IMR-90 (cell line): ENCODE data around the gene RAB40C. TPM values are rescaled to one million over a fixed set of nuclear protein-coding genes. Genes with fewer than 3 reads are reported as not detected.

Source experiments
- ATAC-seq: fragments of 200-7000 bp; cut with Tn5 transposase; 2 replicates; pipeline ENCODE4 v1.9.1; 2020; ENCODE audit warnings: low read depth, mild to moderate bottlenecking, moderate library complexity
- BruUV-seq: library from RNA; stranded (reverse); fragments of 400-500 nt; replicated peaks from 2 replicates; lab custom pipeline; 2021; lab: Mats Ljungman, UMichigan
- CTCF ChIA-PET: fragments of 300-600 bp; formaldehyde crosslinking; extraction: SDS; loops from one replicate; lab custom pipeline; 2021; ENCODE audit warnings: antibody characterized with exemption; lab: Yijun Ruan, JAX
- POLR2A ChIA-PET: fragments of 300-600 bp; sonication (Branson Sonifier 250); formaldehyde crosslinking; loops from one replicate; lab custom pipeline; 2022; ENCODE audit warnings: antibody characterized with exemption; ENCODE audit not compliant: unreplicated experiment; lab: Charles Lee
- DNase-seq: peaks from one replicate; pipeline ENCODE4 v3.0.0; 2013
- H2AFZ ChIP-seq: replicated peaks from 2 replicates; pipeline ENCODE3; 2013; ENCODE audit warnings: low read length, mild to moderate bottlenecking; ENCODE audit not compliant: poor library complexity
- H2AK5ac ChIP-seq: 2 replicates; pipeline ENCODE4 v1.6.1; 2013; ENCODE audit warnings: low read depth, low read length, inconsistent platforms
- H2AK9ac ChIP-seq: replicated peaks from 2 replicates; pipeline ENCODE3; 2013; ENCODE audit warnings: mild to moderate bottlenecking, low read depth, low read length, moderate library complexity; ENCODE audit not compliant: poor library complexity
- H2BK120ac ChIP-seq: 2 replicates; pipeline ENCODE4 v1.6.1; 2013; ENCODE audit warnings: low read depth, low read length, inconsistent platforms
- H2BK15ac ChIP-seq: 3 replicates; pipeline ENCODE4 v1.6.1; 2013; ENCODE audit warnings: low read depth, low read length, inconsistent platforms
- H2BK20ac ChIP-seq: 2 replicates; pipeline ENCODE4 v1.6.1; 2013; ENCODE audit warnings: low read depth, mild to moderate bottlenecking, inconsistent platforms, low read length, moderate library complexity
- H2BK5ac ChIP-seq: 2 replicates; pipeline ENCODE4 v1.6.1; 2013; ENCODE audit warnings: mild to moderate bottlenecking, low read depth, low read length, inconsistent platforms; ENCODE audit not compliant: poor library complexity, severe bottlenecking
- H3K14ac ChIP-seq: replicated peaks from 2 replicates; pipeline ENCODE4 v1.6.1; 2013; ENCODE audit warnings: low read depth, low read length, inconsistent platforms
- H3K18ac ChIP-seq: 2 replicates; pipeline ENCODE4 v1.6.1; 2013; ENCODE audit warnings: low read depth, low read length, control low read depth
- H3K23ac ChIP-seq: 2 replicates; pipeline ENCODE4 v1.6.1; 2013; ENCODE audit warnings: low read depth, low read length, inconsistent platforms
- H3K27ac ChIP-seq: 2 replicates; pipeline ENCODE4 v1.5.1; 2013; ENCODE audit warnings: mild to moderate bottlenecking, control low read depth, low read length; ENCODE audit not compliant: insufficient read depth
- H3K27me3 ChIP-seq: 2 replicates; pipeline ENCODE4 v1.6.1; 2013; ENCODE audit warnings: low read length; ENCODE audit not compliant: control insufficient read depth, insufficient read depth
- H3K36me3 ChIP-seq: 2 replicates; pipeline ENCODE4 v1.6.1; 2013; ENCODE audit warnings: low read length, mixed read lengths; ENCODE audit not compliant: control insufficient read depth, insufficient read depth
- H3K4ac ChIP-seq: 2 replicates; pipeline ENCODE4 v1.6.1; 2013; ENCODE audit warnings: low read depth, low read length, inconsistent platforms
- H3K4me1 ChIP-seq: 2 replicates; pipeline ENCODE4 v1.6.1; 2013; ENCODE audit warnings: low read length, mixed read lengths; ENCODE audit not compliant: control insufficient read depth, insufficient read depth
- H3K4me2 ChIP-seq: 2 replicates; pipeline ENCODE4 v1.6.1; 2013; ENCODE audit warnings: low read depth, mild to moderate bottlenecking, control low read depth, low read length, moderate library complexity
- H3K4me3 ChIP-seq: 2 replicates; pipeline ENCODE4 v1.5.1; 2013; ENCODE audit warnings: low read depth, mild to moderate bottlenecking, control low read depth, low read length, moderate library complexity; ENCODE audit not compliant: insufficient read depth
- H3K56ac ChIP-seq: 2 replicates; pipeline ENCODE4 v1.6.1; 2013; ENCODE audit warnings: low read length, inconsistent platforms; ENCODE audit not compliant: insufficient read depth; ENCODE audit errors: extremely low read depth
- H3K79me1 ChIP-seq, 2 experiments: 2 replicates each; pipeline ENCODE4 v1.6.1; 2013; ENCODE audit warnings: low read length in 2 of 2, inconsistent platforms in 1 of 2, low read depth in 1 of 2
- H3K9ac ChIP-seq: 2 replicates; pipeline ENCODE4 v1.6.1; 2013; ENCODE audit warnings: low read depth, low read length, control low read depth
- H3K9me1 ChIP-seq: 2 replicates; pipeline ENCODE4 v1.6.1; 2013; ENCODE audit warnings: low read length, inconsistent platforms; ENCODE audit not compliant: insufficient read depth
- H3K9me3 ChIP-seq: 2 replicates; pipeline ENCODE4 v1.6.1; 2013; ENCODE audit warnings: low read length; ENCODE audit not compliant: control insufficient read depth, insufficient read depth
- H4K20me1 ChIP-seq: 2 replicates; pipeline ENCODE4 v1.6.1; 2013; ENCODE audit warnings: low read length, inconsistent platforms; ENCODE audit not compliant: insufficient read depth
- H4K5ac ChIP-seq: 2 replicates; pipeline ENCODE4 v1.6.1; 2013; ENCODE audit warnings: mild to moderate bottlenecking, low read depth, low read length, control low read depth
- H4K8ac ChIP-seq, 2 experiments: 2 replicates each; pipeline ENCODE4 v1.6.1; 2013; ENCODE audit warnings: low read depth in 2 of 2, low read length in 2 of 2, control low read depth in 1 of 2, inconsistent platforms in 1 of 2
- H4K91ac ChIP-seq: 2 replicates; pipeline ENCODE4 v1.6.1; 2013; ENCODE audit warnings: low read depth, low read length, inconsistent platforms; ENCODE audit not compliant: insufficient read depth
- BHLHE40 ChIP-seq: fragments of 150-350 bp; IDR thresholded peaks from 2 replicates; pipeline ENCODE4 v1.6.1; 2016; ENCODE audit warnings: mild to moderate bottlenecking, low read depth, low read length
- CEBPB ChIP-seq: IDR thresholded peaks from 2 replicates; pipeline ENCODE4 v1.6.1; 2012; ENCODE audit warnings: low read depth, low read length, improper control_type of control experiment
- CTCF ChIP-seq: conservative IDR thresholded peaks from 2 replicates; pipeline ENCODE4 v1.5.1; 2012; ENCODE audit warnings: mild to moderate bottlenecking, low read depth, low read length, improper control_type of control experiment
- ELK1 ChIP-seq: fragments of 150-350 bp; IDR thresholded peaks from 2 replicates; pipeline ENCODE4 v1.6.1; 2016; ENCODE audit warnings: low read depth, mild to moderate bottlenecking, low read length, moderate library complexity, borderline replicate concordance
- FOS ChIP-seq: fragments of 150-350 bp; IDR thresholded peaks from 2 replicates; pipeline ENCODE4 v1.6.1; 2016; ENCODE audit warnings: low read depth, low read length
- MAZ ChIP-seq: IDR thresholded peaks from 2 replicates; pipeline ENCODE4 v1.6.1; 2012; ENCODE audit warnings: low read depth, mild to moderate bottlenecking, low read length, improper control_type of control experiment, moderate library complexity, borderline replicate concordance
- RFX5 ChIP-seq: IDR thresholded peaks from 2 replicates; pipeline ENCODE4 v1.8.0; 2012; ENCODE audit warnings: low read depth, mild to moderate bottlenecking, low read length, moderate library complexity
- SMC3 ChIP-seq: fragments of 150-350 bp; IDR thresholded peaks from 2 replicates; pipeline ENCODE4 v1.6.1; 2016; ENCODE audit warnings: low read depth, mild to moderate bottlenecking, antibody characterized with exemption, low read length, moderate library complexity
- USF2 ChIP-seq: fragments of 150-350 bp; IDR thresholded peaks from 2 replicates; pipeline ENCODE4 v1.6.1; 2017; ENCODE audit warnings: mild to moderate bottlenecking, antibody characterized with exemption, low read length, low read depth
- WGBS, 2 experiments: methylation state at CpG; one replicate each; pipeline versions ENCODE4 v1.1.5 to v1.1.7; 2013; ENCODE audit warnings: missing lambda C conversion rate in 2 of 2; ENCODE audit not compliant: insufficient read length in 1 of 2; ENCODE audit errors: extremely low coverage in 2 of 2; 5-methylcytosine and 5-hydroxymethylcytosine counted together
- dilution Hi-C: fragments of 300-500 bp; cut with HindIII; formaldehyde crosslinking; loops from one replicate; pipeline ENCODE4 v1.14.3; 2018; ENCODE audit warnings: low sequenced_read_pairs; ENCODE audit not compliant: unreplicated experiment
- in situ Hi-C: fragments of 300-500 bp; cut with MboI; formaldehyde crosslinking; loops from 3 replicates; pipeline ENCODE4 v1.14.3; 2019; ENCODE audit warnings: low sequenced_read_pairs, inconsistent platforms, mixed read lengths
- intact Hi-C: fragments of 100-400 bp; cut with micrococcal nuclease; formaldehyde crosslinking; loops from 2 replicates; pipeline ENCODE4 v1.10.0; 2022
- polyA plus RNA-seq, 3 experiments: library from polyadenylated mRNA; depleted of rRNA; stranded (reverse); fragments of >200 nt; gene quantifications; 2 replicates each; pipeline ENCODE4 v1.2.3, GENCODE V29; 2012; ENCODE audit warnings: low replicate concordance in 1 of 3
- total RNA-seq: library from RNA; depleted of rRNA; stranded (reverse); fragments of >200 nt; gene quantifications from 2 replicates; pipeline ENCODE4 v1.2.3, GENCODE V29; 2012

RAB40C gene
- total and polyA plus RNA-seq, 2 of the 4 experiments (the other 2 are of a cell fraction): 6.8 to 13.7 TPM

- no peak overlapping the region for H3K4me2 ChIP-seq
- H2BK20ac ChIP-seq: no peak overlapping the region
- H3K56ac ChIP-seq: no peak overlapping the region
- H2AFZ ChIP-seq: no peak overlapping the region
- intact Hi-C loops (no loop called here), in situ Hi-C loops (no loop called here), dilution Hi-C loops (no loop called here)
- no peaks in the 10 kb centered on the region for H3K27me3 ChIP-seq
- WGBS, 2 experiments: 93% methylated on average over 32 of the region's 34 CpGs; no CpG with 5 or more reads in 1 of the 2 experiments
- ChIA-PET CTCF (no interaction called here), POLR2A (no interaction called here)
- H3K23ac ChIP-seq: no peak overlapping the region
- H3K79me1 ChIP-seq: peaks cover 19 to 85% of the 10 kb centered on the region in 2 experiments; a peak in 3 of 4 replicates
- H3K4me1 ChIP-seq: peaks cover 2% of the 10 kb centered on the region; the same call in 1 of the 2 replicates
- H2AK5ac ChIP-seq: no peak overlapping the region
- peaks cover 54% of the 10 kb centered on the region for H4K20me1 ChIP-seq
- no peak overlapping the region for H4K8ac ChIP-seq
- no peak overlapping the region for H2BK5ac ChIP-seq
- no TSS peak for BruUV-seq
- no peak overlapping the region for H3K9ac ChIP-seq
- H3K14ac ChIP-seq: no peak overlapping the region
- no peak overlapping the region for H3K27ac ChIP-seq
- no peak overlapping the region for H4K91ac ChIP-seq
- DNase-seq (no peak), ATAC-seq (no peak)
- H3K4me3 ChIP-seq: no peak overlapping the region
- H3K4ac ChIP-seq: no peak overlapping the region
- no peak overlapping the region for H2AK9ac ChIP-seq
- no peaks in the 10 kb centered on the region for H3K9me3 ChIP-seq
- peaks cover 8% of the 10 kb centered on the region; the same call in 1 of the 2 replicates for H3K36me3 ChIP-seq
- H4K5ac ChIP-seq: no peak overlapping the region
- no peak overlapping the region for H2BK15ac ChIP-seq
- no peak overlapping the region for H2BK120ac ChIP-seq
- TF ChIP-seq ELK1 (no peak), CEBPB (no peak), BHLHE40 (no peak), SMC3 (no peak), FOS (no peak), RFX5 (no peak), USF2 (no peak), CTCF (no peak), MAZ (no peak)
- H3K9me1 ChIP-seq: peaks cover 6% of the 10 kb centered on the region; the same call in 1 of the 2 replicates
- no peak overlapping the region for H3K18ac ChIP-seq
Observed at GRCh38 chr16:595942-596735, 6.3 kb downstream of the RAB40C start.
